ENCODE data around the gene ZG16.
"Not testable (repeated sequence)": the region's sequence is repeated elsewhere in the genome, so short reads cannot be mapped to it uniquely, and the experiment has no call there.

The ZG16 gene

DNA sequence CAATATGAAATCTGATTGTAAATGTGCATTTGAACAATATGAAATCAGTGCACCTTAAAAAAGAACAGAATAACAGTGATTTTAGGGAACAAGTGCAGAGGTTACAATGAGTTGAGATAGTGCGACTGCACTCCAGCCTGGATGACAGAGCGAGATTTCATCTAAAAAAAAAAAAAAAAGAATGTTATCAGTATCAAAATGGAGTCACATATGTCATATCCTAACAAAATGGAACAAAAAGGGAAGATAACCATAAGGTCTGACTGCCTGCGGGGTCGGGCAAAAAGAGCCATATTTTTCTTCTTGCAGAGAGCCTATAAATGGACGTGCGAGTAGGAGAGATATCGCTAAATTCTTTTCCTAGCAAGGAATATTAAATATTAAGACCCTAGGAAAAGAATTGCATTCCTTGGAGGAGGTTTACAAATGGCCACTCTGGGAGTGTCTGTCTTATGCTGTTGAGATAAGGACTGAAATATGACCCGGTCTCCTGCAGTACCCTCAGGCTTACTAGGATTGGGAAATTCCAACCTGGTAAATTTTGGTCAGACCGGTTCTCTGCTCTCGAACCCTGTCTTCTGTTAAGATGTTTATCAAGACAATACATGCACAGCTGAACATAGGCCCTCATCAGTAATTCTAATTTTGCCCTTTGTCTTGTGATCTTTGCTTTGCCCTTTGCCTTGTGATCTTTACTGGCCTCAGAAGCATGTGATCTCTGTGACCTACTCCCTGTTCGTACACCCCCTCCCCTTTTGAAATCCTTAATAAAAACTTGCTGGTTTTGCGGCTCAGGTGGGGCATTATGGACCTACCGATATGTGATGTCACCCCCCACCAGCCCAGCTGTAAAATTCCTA is 5.3 kb downstream of the ZG16 start:
- DNase-seq (ENCODE audit: low read depth in 2 of 2, low spot score in 1 of 2) = not testable (repeated sequence)

- no peak for DNase-seq (ENCODE audit: low read depth in 2 of 2, low spot score in 1 of 2)
These were observed 6.1 kb downstream of the ZG16 start for GRCh38 chr16:29784157-29784556.

- DNase-seq (ENCODE audit: low read depth in 2 of 2, low spot score in 1 of 2) = peak in 1 of 2 donors; percentile 58
These were observed 6.9 kb downstream of the ZG16 start for GRCh38 chr16:29784901-29785500.

GRCh38 chr16:29787155-29787554 is 9.1 kb downstream of the ZG16 start:
- DNase-seq (ENCODE audit: low read depth in 2 of 2, low spot score in 1 of 2) = not testable (repeated sequence)

- no peak for DNase-seq (ENCODE audit: low read depth in 2 of 2, low spot score in 1 of 2)
These were observed 11.7 kb downstream of the ZG16 start for GRCh38 chr16:29789775-29790182.

- peak; percentile 100 for DNase-seq (ENCODE audit: low read depth in 2 of 2, low spot score in 1 of 2)
These were observed 12.3 kb downstream of the ZG16 start, which contains the start of gene KIF22 for GRCh38 chr16:29790183-29790948. Gene KIF22, plus strand, starts transcription at chr16:29790751. Its CDS starts 9 bp downstream, at chr16:29790760.

DNA sequence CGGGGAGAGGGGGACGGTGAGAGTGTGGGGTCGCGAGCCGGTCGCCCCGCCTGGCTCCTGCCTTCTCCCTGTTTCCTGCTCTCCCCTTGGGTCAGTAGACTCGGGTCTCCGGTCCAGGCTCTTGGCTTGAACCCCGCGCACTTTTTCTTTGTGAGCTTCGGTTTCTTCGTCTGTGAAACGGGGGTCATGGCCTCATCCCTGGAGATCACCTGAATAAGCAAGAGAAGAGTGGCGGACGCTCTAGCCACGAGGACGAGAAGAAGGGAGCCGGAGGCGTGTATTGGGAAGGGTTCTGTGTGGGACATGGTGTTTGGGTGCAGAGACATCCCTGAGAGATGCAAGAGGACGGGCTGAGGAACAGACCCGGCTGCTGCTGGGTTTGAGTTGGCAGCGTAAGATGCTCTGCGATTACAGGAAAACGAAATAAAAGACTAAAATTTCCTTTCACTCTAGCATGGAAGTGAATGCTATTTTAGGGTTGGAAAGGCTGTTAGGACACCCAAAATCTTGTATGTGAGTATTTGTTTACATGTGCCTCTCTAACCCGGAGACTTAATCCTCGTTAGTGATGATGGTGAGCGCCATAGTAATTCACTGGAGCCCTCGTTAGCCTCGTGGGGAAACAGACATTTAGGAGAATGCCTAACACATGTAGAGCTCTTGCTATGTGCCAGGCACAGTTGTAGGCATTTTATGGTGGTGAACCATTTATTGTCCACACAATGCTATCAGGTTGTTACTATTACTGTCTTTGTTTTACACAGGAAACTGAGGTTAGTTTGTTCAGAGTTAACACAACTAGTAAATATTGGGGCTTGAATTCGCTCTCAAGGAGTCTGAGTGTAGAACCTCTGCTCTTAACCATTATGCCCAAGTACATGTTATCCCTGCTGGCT is 13.1 kb downstream of the ZG16 start:
- no peak for DNase-seq (ENCODE audit: low read depth in 2 of 2, low spot score in 1 of 2)

DNA sequence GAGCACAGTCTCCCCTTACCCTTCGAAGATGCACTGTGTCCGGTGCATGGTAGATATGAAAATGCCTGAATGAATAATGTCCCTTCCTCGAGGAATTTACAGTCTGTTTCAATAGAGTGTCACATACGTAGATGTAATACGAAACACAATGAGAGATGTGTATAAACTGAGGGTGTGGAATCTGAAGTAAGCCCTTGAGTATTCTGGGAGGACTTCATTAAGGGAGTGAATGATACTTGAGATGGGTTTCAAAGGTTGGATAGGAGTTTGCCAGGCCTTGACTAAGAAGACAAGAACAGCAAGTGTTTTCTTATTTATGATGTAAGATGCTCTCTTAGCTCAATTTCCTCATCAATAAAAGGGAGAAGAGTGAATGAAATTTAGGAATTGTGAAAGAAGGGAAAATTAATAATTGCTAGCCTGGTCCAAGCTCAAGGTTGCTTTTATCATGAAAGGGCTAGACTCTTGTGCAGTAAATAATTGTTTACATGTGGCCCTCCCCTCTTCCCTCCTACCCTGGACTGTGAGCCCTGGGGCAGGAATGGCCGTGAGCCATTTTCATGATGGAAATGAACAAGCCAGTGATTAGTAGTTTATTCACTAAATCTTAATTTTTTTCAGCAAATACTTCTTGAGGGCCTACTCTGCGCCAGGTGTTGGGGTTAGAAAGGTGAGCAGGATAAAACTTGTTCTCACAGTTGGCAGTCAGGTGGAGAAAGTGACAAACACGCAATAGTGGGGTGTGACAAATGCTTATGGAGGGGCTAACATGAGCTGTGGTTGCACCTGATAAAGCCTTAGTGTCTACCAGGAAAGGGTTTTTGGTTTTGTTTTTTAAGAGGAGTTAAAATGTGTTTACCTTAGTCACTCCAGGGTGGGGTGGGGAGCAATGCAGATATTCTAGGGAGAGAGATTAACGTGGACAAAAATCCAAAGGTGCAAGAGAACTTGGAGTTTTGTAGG is 14.1 kb downstream of the ZG16 start:
- DNase-seq (ENCODE audit: low read depth in 2 of 2, low spot score in 1 of 2) = no peak

DNA sequence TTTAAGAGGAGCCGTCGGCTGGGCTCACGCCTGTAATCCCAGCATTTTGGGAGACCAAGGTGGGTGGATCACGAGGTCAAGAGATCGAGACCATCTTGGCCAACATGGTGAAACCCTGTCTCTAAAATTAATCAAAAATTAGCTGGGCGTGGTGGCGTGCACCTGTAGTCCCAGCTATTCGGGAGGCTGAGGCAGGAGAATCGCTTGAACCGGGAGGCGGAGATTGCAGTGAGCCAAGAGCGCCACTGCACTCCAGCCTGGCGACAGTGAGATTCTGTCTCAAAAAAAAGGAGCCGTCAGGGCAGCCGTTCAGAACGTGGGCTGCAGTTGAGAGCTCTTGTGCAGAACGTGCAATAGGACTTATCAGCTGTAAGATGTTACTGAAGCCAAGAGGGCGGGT is 15.1 kb downstream of the ZG16 start:
- not testable (repeated sequence) for DNase-seq (ENCODE audit: low read depth in 2 of 2, low spot score in 1 of 2)

- no peak for DNase-seq (ENCODE audit: low read depth in 2 of 2, low spot score in 1 of 2)
These were observed 16.2 kb downstream of the ZG16 start for GRCh38 chr16:29794231-29794710.

DNA sequence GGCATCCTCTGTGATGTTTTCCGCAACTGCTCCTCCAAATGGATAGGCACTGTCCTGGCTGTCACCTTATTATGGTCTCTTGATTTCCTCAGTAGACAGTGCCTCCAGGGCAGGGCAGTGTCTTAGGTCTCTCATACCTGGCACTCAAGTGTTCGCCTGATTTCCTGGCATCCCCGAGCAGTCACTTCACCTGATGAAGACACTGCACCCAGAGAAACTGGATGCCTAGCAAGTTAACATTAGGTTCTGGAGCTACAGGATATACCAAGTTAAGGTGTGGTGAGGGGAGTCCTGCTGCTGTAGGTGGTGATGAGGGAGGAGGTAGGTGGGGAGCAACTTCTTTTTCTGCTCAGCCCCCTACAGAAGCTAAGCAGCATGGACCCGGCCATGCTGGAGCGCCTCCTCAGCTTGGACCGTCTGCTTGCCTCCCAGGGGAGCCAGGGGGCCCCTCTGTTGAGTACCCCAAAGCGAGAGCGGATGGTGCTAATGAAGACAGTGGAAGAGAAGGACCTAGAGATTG is 24.4 kb downstream of the ZG16 start:
- no peak for DNase-seq (ENCODE audit: low read depth in 2 of 2, low spot score in 1 of 2)

DNA sequence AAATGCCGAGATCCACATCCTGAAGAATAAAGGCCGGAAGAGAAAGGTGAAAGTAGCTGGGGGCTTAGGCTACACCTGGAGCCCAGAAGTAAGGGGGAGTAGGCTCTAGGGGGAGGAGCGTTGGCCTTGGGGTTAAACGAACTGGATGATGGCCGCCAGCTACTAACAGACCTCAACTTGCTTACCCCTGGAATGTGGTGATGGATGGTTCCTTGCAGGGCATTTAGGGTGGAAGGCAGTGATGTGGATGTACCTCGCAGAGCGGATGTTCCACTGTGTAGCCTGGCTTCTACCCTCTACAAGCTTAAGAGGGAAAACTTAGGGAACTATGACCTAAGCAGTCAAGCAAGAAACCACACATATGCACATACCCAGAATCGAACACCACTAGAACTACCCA is 26.0 kb downstream of the ZG16 start:
- DNase-seq (ENCODE audit: low read depth in 2 of 2, low spot score in 1 of 2) = no peak

DNA sequence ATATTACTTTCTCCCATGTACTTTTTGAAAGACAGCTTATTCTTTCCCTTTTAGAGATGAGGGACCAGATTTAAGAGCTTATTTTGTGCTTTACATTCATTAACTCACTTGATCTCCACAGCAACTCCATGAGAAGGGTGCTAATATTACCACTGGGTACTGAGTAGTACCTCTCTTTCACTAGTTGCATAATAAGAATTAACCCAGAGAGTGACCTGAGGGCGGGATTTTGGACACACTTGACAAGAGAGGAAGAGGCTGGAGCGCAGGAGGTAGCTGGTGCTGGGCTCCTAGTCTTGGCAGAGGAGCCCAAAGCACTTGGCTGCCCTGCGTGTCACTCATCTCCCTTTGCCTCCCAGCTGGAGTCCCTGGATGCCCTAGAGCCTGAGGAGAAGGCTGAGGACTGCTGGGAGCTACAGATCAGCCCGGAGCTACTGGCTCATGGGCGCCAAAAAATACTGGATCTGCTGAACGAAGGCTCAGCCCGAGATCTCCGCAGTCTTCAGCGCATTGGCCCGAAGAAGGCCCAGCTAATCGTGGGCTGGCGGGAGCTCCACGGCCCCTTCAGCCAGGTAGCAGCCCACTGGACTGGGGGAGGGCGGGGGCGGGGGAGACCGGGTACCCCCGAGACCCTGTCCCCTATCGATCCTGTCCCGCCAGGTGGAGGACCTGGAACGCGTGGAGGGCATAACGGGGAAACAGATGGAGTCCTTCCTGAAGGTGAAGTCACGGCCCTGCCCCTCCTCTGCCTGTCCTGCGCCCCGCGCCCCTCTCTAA is 26.6 kb downstream of the ZG16 start:
- DNase-seq (ENCODE audit: low read depth in 2 of 2, low spot score in 1 of 2) = no peak

- peak; percentile 95 to 97 for DNase-seq (ENCODE audit: low read depth in 2 of 2, low spot score in 1 of 2)
These were observed 27.4 kb downstream of the ZG16 start for GRCh38 chr16:29805232-29806098.

- peak in 1 of 2 donors; percentile 56 for DNase-seq (ENCODE audit: low read depth in 2 of 2, low spot score in 1 of 2)
These were observed 28.1 kb downstream of the ZG16 start, which contains the start of gene MAZ for GRCh38 chr16:29806099-29806579. Gene MAZ, plus strand, starts transcription at chr16:29806529. Its CDS starts 173 bp downstream, at chr16:29806702.

DNA sequence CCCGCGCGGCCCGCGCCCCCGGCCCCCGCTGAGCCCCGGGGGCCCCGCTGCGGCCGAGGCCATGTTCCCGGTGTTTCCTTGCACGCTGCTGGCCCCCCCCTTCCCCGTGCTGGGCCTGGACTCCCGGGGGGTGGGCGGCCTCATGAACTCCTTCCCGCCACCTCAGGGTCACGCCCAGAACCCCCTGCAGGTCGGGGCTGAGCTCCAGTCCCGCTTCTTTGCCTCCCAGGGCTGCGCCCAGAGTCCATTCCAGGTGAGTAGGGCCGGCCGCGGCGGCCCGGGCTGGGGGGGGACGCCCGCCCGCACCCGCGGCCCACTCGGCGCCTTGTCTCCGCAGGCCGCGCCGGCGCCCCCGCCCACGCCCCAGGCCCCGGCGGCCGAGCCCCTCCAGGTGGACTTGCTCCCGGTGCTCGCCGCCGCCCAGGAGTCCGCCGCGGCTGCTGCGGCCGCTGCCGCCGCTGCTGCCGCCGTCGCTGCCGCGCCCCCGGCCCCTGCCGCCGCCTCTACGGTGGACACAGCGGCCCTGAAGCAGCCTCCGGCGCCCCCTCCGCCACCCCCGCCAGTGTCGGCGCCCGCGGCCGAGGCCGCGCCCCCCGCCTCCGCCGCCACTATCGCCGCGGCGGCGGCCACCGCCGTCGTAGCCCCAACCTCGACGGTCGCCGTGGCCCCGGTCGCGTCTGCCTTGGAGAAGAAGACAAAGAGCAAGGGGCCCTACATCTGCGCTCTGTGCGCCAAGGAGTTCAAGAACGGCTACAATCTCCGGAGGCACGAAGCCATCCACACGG is 28.8 kb downstream of the ZG16 start:
- DNase-seq (ENCODE audit: low read depth in 2 of 2, low spot score in 1 of 2) = no peak
